ENCODE data around the gene RNF34.

RNF34 gene

GRCh38 chr12:121440768-121441167 lies 40.9 kb downstream of the RNF34 start:
- DNase-seq, result no peak

- no peak for DNase-seq
Observed at GRCh38 chr12:121441555-121441954, 41.6 kb downstream of the RNF34 start.

GRCh38 chr12:121442028-121442948 lies 42.4 kb downstream of the RNF34 start:
- no peak for DNase-seq

GRCh38 chr12:121443193-121443870 lies 43.4 kb downstream of the RNF34 start:
- peak; percentile 76 for DNase-seq

- DNase-seq, result no peak
Observed at GRCh38 chr12:121443911-121444841, 44.3 kb downstream of the RNF34 start.

- DNase-seq, result no peak
Observed at GRCh38 chr12:121444842-121445202, 44.9 kb downstream of the RNF34 start.

- no peak for DNase-seq
Observed at GRCh38 chr12:121446750-121447149, 46.8 kb downstream of the RNF34 start.

- DNase-seq, result no peak
Observed at GRCh38 chr12:121448771-121449315, 48.9 kb downstream of the RNF34 start.

GRCh38 chr12:121451961-121452339 lies 52.0 kb downstream of the RNF34 start:
- no peak for DNase-seq

GRCh38 chr12:121452340-121452984 lies 52.5 kb downstream of the RNF34 start:
- DNase-seq, result no peak

- DNase-seq, result no peak
Observed at GRCh38 chr12:121452985-121453360, 53.1 kb downstream of the RNF34 start.

GRCh38 chr12:121453629-121454028 lies 53.7 kb downstream of the RNF34 start:
- DNase-seq, result no peak

GRCh38 chr12:121454921-121455320 lies 55.0 kb downstream of the RNF34 start:
- DNase-seq, result no peak

- DNase-seq, result no peak
Observed at GRCh38 chr12:121455766-121456420, 56.0 kb downstream of the RNF34 start.

GRCh38 chr12:121456551-121456950 lies 56.6 kb downstream of the RNF34 start:
- no peak for DNase-seq

GRCh38 chr12:121461048-121461447 lies 61.1 kb downstream of the RNF34 start:
- no peak for DNase-seq

- no peak for DNase-seq
Observed at GRCh38 chr12:121464331-121464730, 64.4 kb downstream of the RNF34 start.

GRCh38 chr12:121465921-121466793 lies 66.2 kb downstream of the RNF34 start:
- DNase-seq, result peak; percentile 37

- peak; percentile 92 for DNase-seq
Observed at GRCh38 chr12:121466794-121467637, 67.1 kb downstream of the RNF34 start.
